Osteocyte (in vitro differentiated cells): ENCODE data around the gene IFNK. TPM values are rescaled to one million over a fixed set of nuclear protein-coding genes. Genes with fewer than 3 reads are reported as not detected.

Experiments
- DNase-seq: peaks from one replicate; pipeline ENCODE4 v3.0.0; 2021; ENCODE audit warnings: mixed read lengths; ENCODE audit not compliant: unreplicated experiment; ENCODE audit errors: extremely low spot score
- H3K27ac Mint-ChIP-seq: one replicate; pipeline ENCODE4 v1.8.0; 2021; ENCODE audit warnings: mild to moderate bottlenecking, mixed read lengths; ENCODE audit not compliant: unreplicated experiment
- H3K27me3 Mint-ChIP-seq: one replicate; pipeline ENCODE4 v1.8.0; 2021; ENCODE audit warnings: mixed read lengths; ENCODE audit not compliant: unreplicated experiment
- H3K36me3 Mint-ChIP-seq: one replicate; pipeline ENCODE4 v1.8.0; 2021; ENCODE audit warnings: mixed read lengths; ENCODE audit not compliant: unreplicated experiment
- H3K4me1 Mint-ChIP-seq: one replicate; pipeline ENCODE4 v1.8.0; 2021; ENCODE audit warnings: mixed read lengths; ENCODE audit not compliant: unreplicated experiment
- H3K4me3 Mint-ChIP-seq: one replicate; pipeline ENCODE4 v1.8.0; 2021; ENCODE audit warnings: mild to moderate bottlenecking, moderate library complexity, mixed read lengths; ENCODE audit not compliant: unreplicated experiment
- H3K9me3 Mint-ChIP-seq: one replicate; pipeline ENCODE4 v1.8.0; 2021; ENCODE audit warnings: mixed read lengths; ENCODE audit not compliant: unreplicated experiment
- total RNA-seq: library from RNA; stranded (reverse); gene quantifications from 2 replicates; pipeline ENCODE4 v1.2.1, GENCODE V29; 2021
- TF ChIP-seq, protein P1 (sequence below): fragments of 200-600 bp; sonication (generic); IDR thresholded peaks from 2 replicates; pipeline ENCODE4 v1.5.0; 2021; ENCODE audit warnings: antibody characterized with exemption, mild to moderate bottlenecking, moderate library complexity

Gene IFNK
- total RNA-seq, 1 donor from 2014 or later, result not detected

DNA sequence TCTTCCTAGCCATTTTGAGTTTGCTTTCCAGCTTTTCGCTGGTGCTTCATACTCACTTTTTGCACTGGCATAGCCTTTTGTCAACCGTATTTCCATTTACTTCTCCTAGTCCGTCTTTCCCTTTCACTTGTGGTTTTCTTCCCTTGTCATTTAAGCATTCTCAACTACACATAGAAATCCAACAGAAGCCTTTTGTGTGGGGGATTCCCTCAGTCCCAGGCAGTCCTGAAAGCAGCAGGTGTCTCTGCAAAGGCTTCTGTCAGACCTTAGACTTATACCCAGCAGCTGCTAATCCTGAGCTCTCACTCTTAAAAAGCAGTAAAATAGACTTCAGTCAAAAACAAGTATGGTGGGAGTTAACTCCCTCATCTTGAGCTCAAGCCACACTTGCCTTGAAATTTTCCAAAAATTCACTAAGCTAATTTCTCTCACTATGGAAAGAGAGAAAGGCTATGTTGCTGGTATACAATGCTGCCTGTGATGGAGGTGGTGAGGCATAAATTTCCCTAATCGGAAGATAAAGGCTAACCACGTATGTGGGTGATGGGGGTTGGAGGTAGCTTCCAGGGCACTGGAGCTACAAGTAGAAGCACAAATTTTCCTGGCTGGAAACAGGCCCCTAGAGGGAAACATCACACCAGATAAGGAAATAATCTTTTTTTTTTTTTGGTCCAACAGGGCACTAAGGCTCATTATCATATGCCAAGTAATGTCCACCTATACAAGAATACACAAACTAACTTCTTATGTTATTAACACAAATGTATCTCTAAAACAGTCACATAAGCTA lies 34.8 kb upstream of the IFNK start:
- Mint-ChIP-seq H3K27me3 (peaks cover 14% of the 10 kb centered on the region), H3K36me3 (peaks cover 5% of the 10 kb centered on the region), H3K9me3 (no peaks in the 10 kb centered on the region), H3K4me3 (no peak overlapping the region), H3K27ac (no peak overlapping the region), H3K4me1 (peaks cover 7% of the 10 kb centered on the region)
- TF ChIP-seq, protein P1, sequence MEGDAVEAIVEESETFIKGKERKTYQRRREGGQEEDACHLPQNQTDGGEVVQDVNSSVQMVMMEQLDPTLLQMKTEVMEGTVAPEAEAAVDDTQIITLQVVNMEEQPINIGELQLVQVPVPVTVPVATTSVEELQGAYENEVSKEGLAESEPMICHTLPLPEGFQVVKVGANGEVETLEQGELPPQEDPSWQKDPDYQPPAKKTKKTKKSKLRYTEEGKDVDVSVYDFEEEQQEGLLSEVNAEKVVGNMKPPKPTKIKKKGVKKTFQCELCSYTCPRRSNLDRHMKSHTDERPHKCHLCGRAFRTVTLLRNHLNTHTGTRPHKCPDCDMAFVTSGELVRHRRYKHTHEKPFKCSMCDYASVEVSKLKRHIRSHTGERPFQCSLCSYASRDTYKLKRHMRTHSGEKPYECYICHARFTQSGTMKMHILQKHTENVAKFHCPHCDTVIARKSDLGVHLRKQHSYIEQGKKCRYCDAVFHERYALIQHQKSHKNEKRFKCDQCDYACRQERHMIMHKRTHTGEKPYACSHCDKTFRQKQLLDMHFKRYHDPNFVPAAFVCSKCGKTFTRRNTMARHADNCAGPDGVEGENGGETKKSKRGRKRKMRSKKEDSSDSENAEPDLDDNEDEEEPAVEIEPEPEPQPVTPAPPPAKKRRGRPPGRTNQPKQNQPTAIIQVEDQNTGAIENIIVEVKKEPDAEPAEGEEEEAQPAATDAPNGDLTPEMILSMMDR, result no peak
- DNase-seq, result no peak

- Mint-ChIP-seq H3K27me3 (peaks cover 9% of the 10 kb centered on the region), H3K4me1 (peaks cover 7% of the 10 kb centered on the region), H3K27ac (no peak overlapping the region), H3K4me3 (no peak overlapping the region), H3K36me3 (peaks cover 2% of the 10 kb centered on the region), H3K9me3 (no peaks in the 10 kb centered on the region)
- TF ChIP-seq, protein P1, result no peak
- DNase-seq, result no peak
Measured at GRCh38 chr9:27491154-27491553, 32.9 kb upstream of the IFNK start.

DNA sequence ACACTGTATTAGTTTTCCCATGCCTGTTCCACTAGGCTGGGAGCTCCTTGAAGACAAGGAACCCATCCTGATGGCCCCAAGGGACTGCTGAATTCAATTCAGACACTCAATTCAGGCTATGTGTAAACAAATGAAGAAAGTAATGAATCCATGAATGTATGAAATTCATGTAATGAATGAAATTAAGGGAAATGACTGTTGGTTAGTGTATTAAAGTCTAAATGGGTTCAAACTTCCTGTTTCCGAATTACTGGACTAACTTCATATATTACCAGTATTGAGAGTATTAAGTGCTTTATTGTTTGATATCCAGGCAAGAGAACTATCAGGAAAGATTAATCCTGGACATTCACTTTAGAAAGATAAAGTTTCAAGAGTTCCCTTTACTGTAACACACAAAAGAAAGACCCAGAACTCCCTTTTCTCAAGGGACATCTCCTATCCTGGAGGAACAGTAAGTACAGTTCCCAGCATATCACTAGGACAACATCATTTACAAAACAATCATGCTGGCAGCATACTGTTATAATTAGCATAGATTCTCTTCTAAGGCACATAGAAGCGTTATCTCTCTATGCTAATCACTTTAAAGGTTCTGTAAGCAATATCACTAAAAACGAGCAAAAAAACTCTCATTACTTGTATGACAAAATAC lies 28.5 kb upstream of the IFNK start:
- H3K9me3 Mint-ChIP-seq, result no peaks in the 10 kb centered on the region
- no peak overlapping the region for H3K4me3 Mint-ChIP-seq
- H3K36me3 Mint-ChIP-seq, result peaks cover 2% of the 10 kb centered on the region
- no peak for DNase-seq
- peaks cover 14% of the 10 kb centered on the region for H3K4me1 Mint-ChIP-seq
- H3K27me3 Mint-ChIP-seq, result peaks cover 6% of the 10 kb centered on the region
- H3K27ac Mint-ChIP-seq, result no peak overlapping the region
- TF ChIP-seq, protein P1, result no peak

- H3K36me3 Mint-ChIP-seq, result peaks cover 2% of the 10 kb centered on the region
- DNase-seq, result no peak
- H3K4me3 Mint-ChIP-seq, result no peak overlapping the region
- H3K4me1 Mint-ChIP-seq, result peaks cover 12% of the 10 kb centered on the region
- TF ChIP-seq, protein P1, result no peak
- no peaks in the 10 kb centered on the region for H3K9me3 Mint-ChIP-seq
- peaks cover 6% of the 10 kb centered on the region for H3K27me3 Mint-ChIP-seq
- H3K27ac Mint-ChIP-seq, result no peak overlapping the region
Measured at GRCh38 chr9:27496135-27496504, 28.0 kb upstream of the IFNK start.

GRCh38 chr9:27497883-27498417 lies 26.1 kb upstream of the IFNK start:
- Mint-ChIP-seq H3K36me3 (peaks cover 2% of the 10 kb centered on the region), H3K27ac (no peak overlapping the region), H3K27me3 (peaks cover 14% of the 10 kb centered on the region), H3K4me1 (peaks cover 10% of the 10 kb centered on the region), H3K4me3 (no peak overlapping the region), H3K9me3 (no peaks in the 10 kb centered on the region)
- DNase-seq, result no peak
- TF ChIP-seq, protein P1, result no peak
